B cell (primary cell): ENCODE results near the gene TRIM68. TPM values are rescaled to one million over a fixed set of nuclear protein-coding genes. Genes with fewer than 3 reads are reported as not detected.

Source experiments
- ATAC-seq: fragments of 200-7000 bp; cut with Tn5 transposase; one replicate; pipeline ENCODE4 v1.10.0; 2021; ENCODE audit warnings: low read depth, mild to moderate bottlenecking, moderate number of reproducible peaks, moderate library complexity
- CTCF ChIA-PET: fragments of 350-600 bp; sonication (Branson Sonifier 250); formaldehyde crosslinking; loops from one replicate; lab custom pipeline; 2021; ENCODE audit warnings: antibody characterized with exemption, inconsistent platforms; lab: Charles Lee
- POLR2A ChIA-PET: fragments of 350-600 bp; sonication (Branson Sonifier 250); formaldehyde crosslinking; loops from one replicate; lab custom pipeline; 2021; ENCODE audit warnings: antibody characterized with exemption; lab: Charles Lee
- DNase-seq: peaks from one replicate; pipeline ENCODE4 v3.0.0; 2013
- H2AFZ ChIP-seq: 2 replicates; pipeline ENCODE4 v1.6.1; 2012; ENCODE audit warnings: mild to moderate bottlenecking, low read depth, low read length; ENCODE audit not compliant: insufficient read depth, poor library complexity, severe bottlenecking
- H3K27ac ChIP-seq, 2 donors: 1 replicate in 1 of 2; 2 replicates in 1 of 2; pipeline ENCODE4 v1.5.1; 2012 to 2013; ENCODE audit warnings: low read length in 2 of 2, mild to moderate bottlenecking in 2 of 2, moderate library complexity in 1 of 2
- H3K27me3 ChIP-seq, 4 experiments: fragments of 200-600 bp in 1 of 4; sonication (generic) in 1 of 4; replicated peaks in 1 of 4; 1 replicate in 2 of 4; 2 replicates in 2 of 4; pipeline versions ENCODE4 v1.6.1 to v1.7.0; 2013 to 2016; ENCODE audit warnings: low read length in 3 of 4, mild to moderate bottlenecking in 2 of 4, mixed read lengths in 1 of 4, moderate library complexity in 1 of 4; ENCODE audit not compliant: insufficient read depth in 4 of 4, control insufficient read depth in 3 of 4; ENCODE audit errors: control extremely low read depth in 1 of 4
- H3K36me3 ChIP-seq, 2 experiments: replicated peaks in 1 of 2; 1 replicate in 1 of 2; 2 replicates in 1 of 2; pipeline versions ENCODE4 v1.6.1 to v1.7.1; 2013; ENCODE audit warnings: low read length in 1 of 2; ENCODE audit not compliant: insufficient read depth in 2 of 2, control insufficient read depth in 1 of 2; ENCODE audit errors: control extremely low read depth in 1 of 2, extremely low read depth in 1 of 2
- H3K4me1 ChIP-seq, 2 donors: fragments of 200-600 bp in 1 of 2; sonication (generic) in 1 of 2; 1 replicate in 1 of 2; 2 replicates in 1 of 2; pipeline versions ENCODE4 v1.5.1 to v1.6.1; 2013 to 2017; ENCODE audit warnings: low read length in 2 of 2; ENCODE audit not compliant: control insufficient read depth in 2 of 2, insufficient read depth in 2 of 2
- H3K4me2 ChIP-seq: replicated peaks from 2 replicates; pipeline ENCODE3; 2012; ENCODE audit warnings: mild to moderate bottlenecking, low read depth, low read length; ENCODE audit not compliant: poor library complexity, severe bottlenecking
- H3K4me3 ChIP-seq, 5 experiments: fragments of 200-600 bp in 1 of 5; sonication (generic) in 1 of 5; 1 replicate in 3 of 5; 2 replicates in 2 of 5; pipeline versions ENCODE4 v1.5.1 to v1.7.0; 2011 to 2016; ENCODE audit warnings: low read length in 4 of 5, mild to moderate bottlenecking in 4 of 5, low read depth in 2 of 5, control low read depth in 1 of 5, moderate library complexity in 1 of 5; ENCODE audit not compliant: insufficient read depth in 1 of 5; ENCODE audit errors: control extremely low read depth in 1 of 5, extremely low read depth in 1 of 5
- H3K79me2 ChIP-seq: fragments of 200-600 bp; sonication (generic); one replicate; pipeline ENCODE4 v1.6.0; 2016; ENCODE audit warnings: low read length; ENCODE audit not compliant: control insufficient read depth, insufficient read depth
- H3K9ac ChIP-seq: fragments of 200-600 bp; sonication (generic); 2 replicates; pipeline ENCODE4 v1.6.1; 2017; ENCODE audit warnings: mild to moderate bottlenecking, low read length, moderate library complexity
- H3K9me3 ChIP-seq, 3 donors: one replicate each; pipeline versions ENCODE4 v1.6.1 to v1.7.1; 2013; ENCODE audit warnings: low read length in 2 of 3; ENCODE audit not compliant: control insufficient read depth in 2 of 3, insufficient read depth in 1 of 3; ENCODE audit errors: control extremely low read depth in 1 of 3
- H4K20me1 ChIP-seq: 2 replicates; pipeline ENCODE4 v1.6.0; 2012; ENCODE audit warnings: mild to moderate bottlenecking, low read length; ENCODE audit not compliant: insufficient read depth, control insufficient read depth, poor library complexity, severe bottlenecking
- H3K27ac Mint-ChIP-seq: one replicate; pipeline ENCODE4 v1.8.0; 2021; ENCODE audit warnings: mixed read lengths
- H3K27me3 Mint-ChIP-seq: one replicate; pipeline ENCODE4 v1.8.0; 2021; ENCODE audit warnings: mixed read lengths
- H3K4me1 Mint-ChIP-seq: one replicate; pipeline ENCODE4 v1.8.0; 2021; ENCODE audit warnings: mixed read lengths
- H3K4me3 Mint-ChIP-seq: one replicate; pipeline ENCODE4 v1.8.0; 2021; ENCODE audit warnings: mixed read lengths
- H3K9me3 Mint-ChIP-seq: one replicate; pipeline ENCODE4 v1.8.0; 2022; ENCODE audit warnings: mixed read lengths; ENCODE audit not compliant: insufficient read depth
- CTCF ChIP-seq: fragments of 200-600 bp; IDR thresholded peaks from one replicate; pipeline ENCODE4 v1.8.0; 2022; ENCODE audit warnings: antibody characterized with exemption, mild to moderate bottlenecking
- EZH2 ChIP-seq: IDR thresholded peaks from 2 replicates; pipeline ENCODE4 v1.6.1; 2012; ENCODE audit warnings: borderline replicate concordance, low read depth, mild to moderate bottlenecking, moderate library complexity, low read length; ENCODE audit not compliant: insufficient read depth, poor library complexity, severe bottlenecking
- WGBS: methylation state at CpG from one replicate; pipeline ENCODE4 v1.1.5; 2013; ENCODE audit warnings: missing lambda C conversion rate; ENCODE audit not compliant: insufficient coverage; 5-methylcytosine and 5-hydroxymethylcytosine counted together
- intact Hi-C: fragments of 100-400 bp; cut with micrococcal nuclease; formaldehyde crosslinking; loops from one replicate; pipeline ENCODE4 v1.10.0; 2022
- polyA plus RNA-seq: library from polyadenylated mRNA; depleted of rRNA; stranded (reverse); fragments of >200 nt; gene quantifications from 2 replicates; pipeline ENCODE4 v1.2.3, GENCODE V29; 2012
- total RNA-seq, 2 donors: library from RNA; stranded (reverse); fragments of 120-200 nt in 1 of 2; gene quantifications; 1 replicate in 1 of 2; 2 replicates in 1 of 2; pipeline versions ENCODE4 v1.2.3 to v1.2.4, GENCODE V29; 2013 to 2022

TRIM68 gene
- total and polyA plus RNA-seq, 2 donors (not counting 1 experiment from before 2014, with no cell fraction given), result 7.6 to 21.7 TPM

- 100% methylated on average over 1 of the region's 1 CpG for WGBS
- ChIA-PET CTCF (no interaction called here), POLR2A (no interaction called here)
- TF ChIP-seq CTCF (no peak), EZH2 (no peak)
- peaks cover 58% of the 10 kb centered on the region for H3K27me3 Mint-ChIP-seq
- Histone ChIP-seq H2AFZ (no peak overlapping the region), H3K4me2 (no peak overlapping the region), H3K4me3 (no peak overlapping the region), H3K79me2 (no peaks in the 10 kb centered on the region), H4K20me1 (no peaks in the 10 kb centered on the region), H3K9me3 (no peaks in the 10 kb centered on the region), H3K9ac (no peak overlapping the region), H3K27me3 (peaks cover 0 to 3% (median 1%) of the 10 kb centered on the region in 4 experiments), H3K36me3 (no peaks in the 10 kb centered on the region), H3K4me1 (no peaks in the 10 kb centered on the region), H3K27ac (no peak overlapping the region)
- ATAC-seq (no peak), DNase-seq (no peak)
- no peaks in the 10 kb centered on the region for H3K9me3 Mint-ChIP-seq
- H3K4me1 Mint-ChIP-seq, result no peaks in the 10 kb centered on the region
- no peak overlapping the region for H3K4me3 Mint-ChIP-seq
- no peak overlapping the region for H3K27ac Mint-ChIP-seq
- intact Hi-C loops, result no loop called here
These were observed 27.9 kb downstream of the TRIM68 start for GRCh38 chr11:4580124-4580523.

GRCh38 chr11:4578624-4579023 lies 29.4 kb downstream of the TRIM68 start:
- no peak overlapping the region for H3K27ac ChIP-seq
- TF ChIP-seq CTCF, result no peak
- no peak for TF ChIP-seq EZH2
- intact Hi-C loops, result no loop called here
- no peaks in the 10 kb centered on the region for H3K4me1 ChIP-seq
- no peaks in the 10 kb centered on the region for H4K20me1 ChIP-seq
- DNase-seq (no peak), ATAC-seq (no peak)
- H3K79me2 ChIP-seq, result no peaks in the 10 kb centered on the region
- no peak overlapping the region for H3K4me2 ChIP-seq
- H3K9ac ChIP-seq, result no peak overlapping the region
- Mint-ChIP-seq H3K9me3 (no peaks in the 10 kb centered on the region), H3K27ac (no peak overlapping the region), H3K4me3 (no peak overlapping the region), H3K27me3 (peaks cover 50% of the 10 kb centered on the region), H3K4me1 (no peaks in the 10 kb centered on the region)
- H2AFZ ChIP-seq, result no peak overlapping the region
- WGBS, result 94% methylated on average over 3 of the region's 6 CpGs
- POLR2A ChIA-PET, result no interaction called here
- no peaks in the 10 kb centered on the region for H3K9me3 ChIP-seq
- CTCF ChIA-PET, result no interaction called here
- no peaks in the 10 kb centered on the region for H3K36me3 ChIP-seq
- H3K4me3 ChIP-seq, result no peak overlapping the region
- peaks cover 0 to 3% (median 1%) of the 10 kb centered on the region in 4 experiments for H3K27me3 ChIP-seq
